ENCODE results near the gene KRTAP1-5. TPM values are rescaled to one million over a fixed set of nuclear protein-coding genes. Genes with fewer than 3 reads are reported as not detected.
A peak's percentile ranks its signal among the peaks of the same experiment; 100 is the strongest.
"Not testable (repeated sequence)": the region's sequence is repeated elsewhere in the genome, so short reads cannot be mapped to it uniquely, and the experiment has no call there.

Gene KRTAP1-5
- total and polyA plus RNA-seq, 2 experiments from 2014 or later = not detected

DNA sequence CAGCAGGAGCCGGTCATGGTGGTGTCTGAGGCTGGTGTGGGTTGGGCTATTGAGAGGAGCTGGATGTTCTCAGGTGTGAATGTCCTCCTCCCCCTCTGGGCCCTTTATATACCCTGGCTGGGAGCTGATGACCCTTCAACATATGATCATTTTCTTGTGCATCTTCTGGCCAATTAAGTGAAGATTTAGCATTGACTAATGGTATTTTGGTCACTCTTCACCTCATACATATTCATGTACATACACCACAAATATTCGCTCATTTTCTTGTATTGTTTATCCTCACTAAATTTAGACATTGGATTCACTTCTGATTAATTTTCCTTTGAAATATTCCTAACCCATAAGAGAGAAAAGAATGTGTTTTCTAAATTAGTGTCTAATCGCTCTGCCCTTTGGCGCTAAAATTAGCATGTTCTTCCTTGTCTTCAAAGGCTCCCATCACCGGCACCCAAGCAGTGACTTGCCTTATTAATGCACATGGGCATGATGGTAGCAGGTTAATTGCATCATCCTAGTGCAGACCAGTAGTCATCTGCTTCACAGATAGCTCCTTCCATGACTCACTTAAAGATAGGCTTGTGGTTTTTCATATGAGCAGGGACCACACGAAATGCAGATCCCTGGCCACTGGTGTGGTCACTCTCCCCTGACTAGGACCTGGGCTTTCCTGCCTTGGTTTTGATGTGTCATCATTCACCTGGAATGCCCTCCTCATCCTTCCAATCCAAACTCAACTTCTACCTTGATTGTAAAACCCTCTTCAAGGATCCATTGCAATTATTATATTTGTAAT lies 39.0 kb upstream of the KRTAP1-5 start, which contains the start of gene KRTAP2-4 (continued):
- TF ChIP-seq, protein P1, sequence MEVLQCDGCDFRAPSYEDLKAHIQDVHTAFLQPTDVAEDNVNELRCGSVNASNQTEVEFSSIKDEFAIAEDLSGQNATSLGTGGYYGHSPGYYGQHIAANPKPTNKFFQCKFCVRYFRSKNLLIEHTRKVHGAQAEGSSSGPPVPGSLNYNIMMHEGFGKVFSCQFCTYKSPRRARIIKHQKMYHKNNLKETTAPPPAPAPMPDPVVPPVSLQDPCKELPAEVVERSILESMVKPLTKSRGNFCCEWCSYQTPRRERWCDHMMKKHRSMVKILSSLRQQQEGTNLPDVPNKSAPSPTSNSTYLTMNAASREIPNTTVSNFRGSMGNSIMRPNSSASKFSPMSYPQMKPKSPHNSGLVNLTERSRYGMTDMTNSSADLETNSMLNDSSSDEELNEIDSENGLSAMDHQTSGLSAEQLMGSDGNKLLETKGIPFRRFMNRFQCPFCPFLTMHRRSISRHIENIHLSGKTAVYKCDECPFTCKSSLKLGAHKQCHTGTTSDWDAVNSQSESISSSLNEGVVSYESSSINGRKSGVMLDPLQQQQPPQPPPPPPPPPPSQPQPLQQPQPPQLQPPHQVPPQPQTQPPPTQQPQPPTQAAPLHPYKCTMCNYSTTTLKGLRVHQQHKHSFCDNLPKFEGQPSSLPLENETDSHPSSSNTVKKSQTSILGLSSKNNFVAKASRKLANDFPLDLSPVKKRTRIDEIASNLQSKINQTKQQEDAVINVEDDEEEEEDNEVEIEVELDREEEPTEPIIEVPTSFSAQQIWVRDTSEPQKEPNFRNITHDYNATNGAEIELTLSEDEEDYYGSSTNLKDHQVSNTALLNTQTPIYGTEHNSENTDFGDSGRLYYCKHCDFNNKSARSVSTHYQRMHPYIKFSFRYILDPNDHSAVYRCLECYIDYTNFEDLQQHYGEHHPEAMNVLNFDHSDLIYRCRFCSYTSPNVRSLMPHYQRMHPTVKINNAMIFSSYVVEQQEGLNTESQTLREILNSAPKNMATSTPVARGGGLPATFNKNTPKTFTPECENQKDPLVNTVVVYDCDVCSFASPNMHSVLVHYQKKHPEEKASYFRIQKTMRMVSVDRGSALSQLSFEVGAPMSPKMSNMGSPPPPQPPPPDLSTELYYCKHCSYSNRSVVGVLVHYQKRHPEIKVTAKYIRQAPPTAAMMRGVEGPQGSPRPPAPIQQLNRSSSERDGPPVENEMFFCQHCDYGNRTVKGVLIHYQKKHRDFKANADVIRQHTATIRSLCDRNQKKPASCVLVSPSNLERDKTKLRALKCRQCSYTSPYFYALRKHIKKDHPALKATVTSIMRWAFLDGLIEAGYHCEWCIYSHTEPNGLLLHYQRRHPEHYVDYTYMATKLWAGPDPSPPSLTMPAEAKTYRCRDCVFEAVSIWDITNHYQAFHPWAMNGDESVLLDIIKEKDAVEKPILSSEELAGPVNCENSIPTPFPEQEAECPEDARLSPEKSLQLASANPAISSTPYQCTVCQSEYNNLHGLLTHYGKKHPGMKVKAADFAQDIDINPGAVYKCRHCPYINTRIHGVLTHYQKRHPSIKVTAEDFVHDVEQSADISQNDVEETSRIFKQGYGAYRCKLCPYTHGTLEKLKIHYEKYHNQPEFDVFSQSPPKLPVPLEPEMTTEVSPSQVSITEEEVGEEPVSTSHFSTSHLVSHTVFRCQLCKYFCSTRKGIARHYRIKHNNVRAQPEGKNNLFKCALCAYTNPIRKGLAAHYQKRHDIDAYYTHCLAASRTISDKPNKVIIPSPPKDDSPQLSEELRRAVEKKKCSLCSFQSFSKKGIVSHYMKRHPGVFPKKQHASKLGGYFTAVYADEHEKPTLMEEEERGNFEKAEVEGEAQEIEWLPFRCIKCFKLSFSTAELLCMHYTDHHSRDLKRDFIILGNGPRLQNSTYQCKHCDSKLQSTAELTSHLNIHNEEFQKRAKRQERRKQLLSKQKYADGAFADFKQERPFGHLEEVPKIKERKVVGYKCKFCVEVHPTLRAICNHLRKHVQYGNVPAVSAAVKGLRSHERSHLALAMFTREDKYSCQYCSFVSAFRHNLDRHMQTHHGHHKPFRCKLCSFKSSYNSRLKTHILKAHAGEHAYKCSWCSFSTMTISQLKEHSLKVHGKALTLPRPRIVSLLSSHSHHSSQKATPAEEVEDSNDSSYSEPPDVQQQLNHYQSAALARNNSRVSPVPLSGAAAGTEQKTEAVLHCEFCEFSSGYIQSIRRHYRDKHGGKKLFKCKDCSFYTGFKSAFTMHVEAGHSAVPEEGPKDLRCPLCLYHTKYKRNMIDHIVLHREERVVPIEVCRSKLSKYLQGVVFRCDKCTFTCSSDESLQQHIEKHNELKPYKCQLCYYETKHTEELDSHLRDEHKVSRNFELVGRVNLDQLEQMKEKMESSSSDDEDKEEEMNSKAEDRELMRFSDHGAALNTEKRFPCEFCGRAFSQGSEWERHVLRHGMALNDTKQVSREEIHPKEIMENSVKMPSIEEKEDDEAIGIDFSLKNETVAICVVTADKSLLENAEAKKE (CRISPR knock-in tag; IDR thresholded peaks at IDR 0.05) = no peak
- TF ChIP-seq EZH2 (IDR thresholded peaks at IDR 0.05; ENCODE audit: low read depth, unreplicated experiment) (no peak), ZNF331 (CRISPR knock-in tag; IDR thresholded peaks at IDR 0.05; ENCODE audit: low read depth) (no peak), NANOG (IDR thresholded peaks at IDR 0.05; ENCODE audit: borderline replicate concordance) (no peak), JUNB (IDR thresholded peaks at IDR 0.05; ENCODE audit: unreplicated experiment) (no peak), EZH2phosphoT487 (IDR thresholded peaks at IDR 0.05; ENCODE audit: unreplicated experiment) (no peak)
- TF ChIP-seq, protein P2, sequence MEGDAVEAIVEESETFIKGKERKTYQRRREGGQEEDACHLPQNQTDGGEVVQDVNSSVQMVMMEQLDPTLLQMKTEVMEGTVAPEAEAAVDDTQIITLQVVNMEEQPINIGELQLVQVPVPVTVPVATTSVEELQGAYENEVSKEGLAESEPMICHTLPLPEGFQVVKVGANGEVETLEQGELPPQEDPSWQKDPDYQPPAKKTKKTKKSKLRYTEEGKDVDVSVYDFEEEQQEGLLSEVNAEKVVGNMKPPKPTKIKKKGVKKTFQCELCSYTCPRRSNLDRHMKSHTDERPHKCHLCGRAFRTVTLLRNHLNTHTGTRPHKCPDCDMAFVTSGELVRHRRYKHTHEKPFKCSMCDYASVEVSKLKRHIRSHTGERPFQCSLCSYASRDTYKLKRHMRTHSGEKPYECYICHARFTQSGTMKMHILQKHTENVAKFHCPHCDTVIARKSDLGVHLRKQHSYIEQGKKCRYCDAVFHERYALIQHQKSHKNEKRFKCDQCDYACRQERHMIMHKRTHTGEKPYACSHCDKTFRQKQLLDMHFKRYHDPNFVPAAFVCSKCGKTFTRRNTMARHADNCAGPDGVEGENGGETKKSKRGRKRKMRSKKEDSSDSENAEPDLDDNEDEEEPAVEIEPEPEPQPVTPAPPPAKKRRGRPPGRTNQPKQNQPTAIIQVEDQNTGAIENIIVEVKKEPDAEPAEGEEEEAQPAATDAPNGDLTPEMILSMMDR (conservative IDR thresholded peaks at IDR 0.05; ENCODE audit: low read depth in 2 of 2) = no peak

DNA sequence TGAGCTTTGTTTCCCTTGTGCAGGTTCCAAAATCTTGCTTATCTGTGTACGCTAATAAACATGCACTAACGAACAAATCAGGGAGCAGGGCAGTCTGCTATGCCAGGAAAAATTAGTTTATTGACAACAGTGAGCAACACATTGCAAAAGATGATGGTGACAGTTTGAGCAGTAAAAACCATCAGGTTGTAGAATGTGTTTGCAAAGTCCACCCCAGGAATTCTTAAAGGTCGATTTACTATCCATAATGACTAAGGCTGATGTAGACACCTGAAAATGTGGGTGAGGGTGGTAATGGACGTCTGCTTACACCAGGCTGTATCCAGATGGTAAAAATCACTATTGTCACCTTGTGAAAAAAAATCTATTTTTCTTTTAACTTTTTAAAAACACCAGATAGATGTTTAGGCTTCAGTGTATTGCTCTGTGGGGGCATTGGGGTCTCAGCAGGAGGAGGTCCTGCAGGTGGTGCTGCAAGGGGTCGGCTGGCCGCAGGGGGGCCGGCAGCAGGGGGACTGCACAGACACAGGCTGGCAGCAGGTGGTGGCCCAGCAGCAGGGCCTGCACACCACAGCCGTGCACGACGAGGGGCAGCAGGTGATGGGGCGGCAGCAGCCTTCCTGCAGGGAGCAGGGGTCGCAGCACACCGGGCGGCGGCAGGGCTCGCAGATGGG lies 38.1 kb upstream of the KRTAP1-5 start:
- H3K4me3 ChIP-seq; H4K20me1 ChIP-seq (replicated peaks; ENCODE audit: insufficient read depth); H3K4me2 ChIP-seq; H3K36me3 ChIP-seq (ENCODE audit: insufficient read depth); H3K36me3 Mint-ChIP-seq (ENCODE audit: low read depth); H3K9me3 Mint-ChIP-seq; H3K27me3 Mint-ChIP-seq (ENCODE audit: insufficient read depth, low read depth, poor library complexity); H3K27ac Mint-ChIP-seq; H3K79me2 ChIP-seq (replicated peaks; ENCODE audit: insufficient read depth); H3F3A ChIP-seq (replicated peaks; ENCODE audit: low read depth); H3K27me3 ChIP-seq (ENCODE audit: insufficient read depth); DNase-seq (ENCODE audit: low spot score); H3K9me2 ChIP-seq (ENCODE audit: insufficient read depth); H2AFZ ChIP-seq; H3K4me3 Mint-ChIP-seq; H3K4me1 ChIP-seq (ENCODE audit: insufficient read depth); H3K4me1 Mint-ChIP-seq; H3K27ac ChIP-seq (ENCODE audit: low read depth): not testable (repeated sequence)
- ATAC-seq = peak; percentile 48

Data from GM23338 (cell line).